ENCODE measurements around the gene MYH7B.

MYH7B gene

DNA sequence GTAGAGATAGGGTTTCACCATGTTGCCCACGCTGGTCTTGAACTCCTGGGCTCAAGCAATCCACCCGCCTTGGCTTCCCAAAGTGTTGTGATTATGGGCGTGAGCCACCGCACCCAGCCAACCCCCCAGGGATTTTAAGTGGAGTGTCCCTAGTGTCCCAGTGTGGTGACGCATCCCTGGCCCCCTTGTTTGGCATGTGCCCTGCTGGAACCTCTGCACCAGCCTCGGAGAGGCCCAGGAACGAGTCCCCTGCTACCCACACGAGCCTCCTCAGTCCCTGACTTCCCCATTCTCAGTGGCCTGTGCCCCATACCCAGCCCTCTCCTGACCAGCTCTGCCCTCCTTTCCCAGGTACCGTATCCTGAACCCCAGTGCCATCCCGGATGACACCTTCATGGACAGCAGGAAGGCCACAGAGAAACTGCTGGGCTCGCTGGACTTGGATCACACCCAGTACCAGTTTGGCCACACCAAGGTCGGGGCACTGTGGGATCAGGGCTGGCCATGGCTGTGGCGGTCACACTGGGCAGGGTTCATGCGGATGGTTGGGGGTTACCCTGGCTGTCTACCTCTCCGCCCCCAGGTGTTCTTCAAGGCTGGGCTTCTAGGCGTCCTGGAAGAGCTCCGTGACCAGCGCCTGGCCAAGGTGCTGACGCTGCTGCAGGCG is 37.2 kb downstream of the MYH7B start:
- DNase-seq (ENCODE audit: extremely low spot score) = no peak
- ChIA-PET CTCF (interaction anchor here (1.0 kb wide), 1 partner anchor 13 kb away, joined by 3 read pairs; no protein-coding TSS in a partner anchor), POLR2A (no interaction called here)
- TF ChIP-seq, protein P1, sequence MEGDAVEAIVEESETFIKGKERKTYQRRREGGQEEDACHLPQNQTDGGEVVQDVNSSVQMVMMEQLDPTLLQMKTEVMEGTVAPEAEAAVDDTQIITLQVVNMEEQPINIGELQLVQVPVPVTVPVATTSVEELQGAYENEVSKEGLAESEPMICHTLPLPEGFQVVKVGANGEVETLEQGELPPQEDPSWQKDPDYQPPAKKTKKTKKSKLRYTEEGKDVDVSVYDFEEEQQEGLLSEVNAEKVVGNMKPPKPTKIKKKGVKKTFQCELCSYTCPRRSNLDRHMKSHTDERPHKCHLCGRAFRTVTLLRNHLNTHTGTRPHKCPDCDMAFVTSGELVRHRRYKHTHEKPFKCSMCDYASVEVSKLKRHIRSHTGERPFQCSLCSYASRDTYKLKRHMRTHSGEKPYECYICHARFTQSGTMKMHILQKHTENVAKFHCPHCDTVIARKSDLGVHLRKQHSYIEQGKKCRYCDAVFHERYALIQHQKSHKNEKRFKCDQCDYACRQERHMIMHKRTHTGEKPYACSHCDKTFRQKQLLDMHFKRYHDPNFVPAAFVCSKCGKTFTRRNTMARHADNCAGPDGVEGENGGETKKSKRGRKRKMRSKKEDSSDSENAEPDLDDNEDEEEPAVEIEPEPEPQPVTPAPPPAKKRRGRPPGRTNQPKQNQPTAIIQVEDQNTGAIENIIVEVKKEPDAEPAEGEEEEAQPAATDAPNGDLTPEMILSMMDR (IDR thresholded peaks at IDR 0.05; ENCODE audit: control extremely low read depth, extremely low read depth, low read depth, missing control alignments) = no peak

DNA sequence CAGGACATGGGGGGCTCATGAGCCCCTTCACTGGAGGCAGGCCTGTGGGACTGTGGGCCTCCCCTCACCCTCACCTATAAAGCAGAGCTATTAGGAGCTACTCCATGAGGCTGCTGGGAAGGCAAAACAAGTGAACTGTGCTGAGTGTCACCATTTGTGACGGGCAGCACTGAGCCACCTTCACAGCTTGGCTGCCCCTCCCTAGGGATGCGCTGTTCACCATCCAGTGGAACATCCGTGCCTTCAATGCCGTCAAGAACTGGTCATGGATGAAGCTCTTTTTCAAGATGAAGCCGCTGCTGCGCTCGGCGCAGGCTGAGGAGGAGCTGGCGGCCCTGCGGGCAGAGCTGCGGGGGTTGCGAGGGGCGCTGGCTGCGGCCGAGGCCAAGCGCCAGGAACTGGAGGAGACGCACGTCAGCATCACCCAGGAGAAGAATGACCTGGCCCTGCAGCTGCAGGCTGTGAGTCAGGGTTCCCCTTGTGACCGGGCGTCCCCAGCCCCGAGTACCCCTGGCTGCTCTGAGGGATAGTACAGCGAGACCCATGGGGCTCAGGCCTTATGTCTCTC is 38.4 kb downstream of the MYH7B start:
- DNase-seq (ENCODE audit: extremely low spot score) = no peak
- CTCF ChIA-PET = interaction anchor here (1.0 to 1.8 kb wide), 2 partner anchors 14 to 310 kb away, joined by 3 to 4 read pairs; no protein-coding TSS in a partner anchor
- POLR2A ChIA-PET = no interaction called here
- TF ChIP-seq, protein P1 (IDR thresholded peaks at IDR 0.05; ENCODE audit: control extremely low read depth, extremely low read depth, low read depth, missing control alignments) = no peak

DNA sequence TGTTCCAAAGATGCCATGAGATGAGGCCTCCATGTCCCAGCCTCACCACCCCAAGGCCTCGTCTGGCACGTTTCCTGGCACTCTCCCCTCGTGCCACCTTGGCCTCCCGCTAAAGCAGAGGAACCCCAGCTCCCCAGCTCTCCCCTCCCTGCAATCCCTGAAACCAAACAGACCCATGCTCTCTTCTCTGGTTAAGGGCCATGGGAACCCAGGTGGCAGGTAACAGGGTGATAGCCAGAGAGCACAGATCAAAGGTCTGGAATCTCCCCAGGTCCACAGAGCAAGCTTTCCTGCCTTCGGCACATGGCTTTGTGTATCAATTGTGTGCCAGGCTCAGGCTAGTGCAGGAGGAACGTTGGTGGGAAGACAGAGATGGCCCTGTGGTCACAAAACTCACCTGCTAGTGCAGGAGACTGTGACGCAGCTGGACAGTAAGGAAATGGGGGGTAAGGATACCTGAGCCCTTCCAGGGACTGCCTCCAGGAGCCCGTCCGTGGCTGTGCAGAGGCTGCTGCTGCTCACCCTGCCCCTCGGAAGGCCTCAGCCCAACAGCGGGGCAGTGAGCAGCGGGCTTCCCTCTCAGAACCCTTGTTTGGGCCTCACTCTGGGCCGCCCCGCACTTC is 39.0 kb downstream of the MYH7B start:
- POLR2A ChIA-PET = no interaction called here

DNA sequence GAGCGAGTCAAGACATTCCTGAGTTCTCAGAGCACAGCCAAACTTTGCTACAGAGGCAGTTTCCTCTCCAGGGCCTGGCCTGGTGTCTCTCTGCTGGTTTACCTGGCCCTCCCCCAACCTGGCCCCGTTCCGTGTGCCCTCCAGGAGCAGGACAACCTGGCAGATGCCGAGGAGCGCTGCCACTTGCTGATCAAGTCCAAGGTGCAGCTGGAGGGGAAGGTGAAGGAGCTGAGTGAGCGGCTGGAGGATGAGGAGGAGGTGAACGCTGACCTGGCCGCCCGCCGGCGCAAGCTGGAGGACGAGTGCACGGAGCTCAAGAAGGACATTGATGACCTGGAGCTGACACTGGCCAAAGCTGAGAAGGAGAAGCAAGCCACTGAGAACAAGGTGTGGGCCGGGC is 39.5 kb downstream of the MYH7B start:
- TF ChIP-seq, protein P1 (IDR thresholded peaks at IDR 0.05; ENCODE audit: control extremely low read depth, extremely low read depth, low read depth, missing control alignments) = no peak
- ChIA-PET CTCF (interaction anchor here (1.3 to 1.8 kb wide), 2 partner anchors 112 to 309 kb away, joined by 3 to 4 read pairs; no protein-coding TSS in a partner anchor), POLR2A (no interaction called here)
- DNase-seq (ENCODE audit: extremely low spot score) = no peak

More for the DNA sequence above, 39.0 kb downstream of the MYH7B start:
- CTCF ChIA-PET = interaction anchor here (1.3 to 1.8 kb wide), 2 partner anchors 111 to 309 kb away, joined by 3 to 4 read pairs; no protein-coding TSS in a partner anchor
- DNase-seq (ENCODE audit: extremely low spot score) = no peak
- TF ChIP-seq, protein P1 (IDR thresholded peaks at IDR 0.05; ENCODE audit: control extremely low read depth, extremely low read depth, low read depth, missing control alignments) = no peak

DNA sequence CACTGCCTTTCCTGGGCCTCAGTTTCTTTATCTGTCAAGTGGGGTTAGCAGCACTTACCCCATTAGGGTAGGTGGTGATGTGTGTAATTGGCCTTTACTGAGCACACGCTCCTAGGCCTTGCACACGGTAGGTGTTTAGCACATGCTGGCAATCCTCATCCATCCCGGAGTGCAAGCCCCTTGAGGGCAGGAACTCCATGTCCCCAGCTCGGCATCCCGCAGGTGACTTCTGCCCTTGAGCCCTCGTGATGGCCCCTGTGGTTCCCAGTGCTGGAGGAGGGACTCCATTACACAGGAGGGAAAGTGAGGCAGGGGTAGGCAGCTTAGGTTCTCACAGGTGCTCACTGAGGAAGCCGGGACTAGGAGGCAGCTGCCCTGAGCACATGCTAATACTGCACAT is 40.0 kb downstream of the MYH7B start:
- TF ChIP-seq, protein P1 (IDR thresholded peaks at IDR 0.05; ENCODE audit: control extremely low read depth, extremely low read depth, low read depth, missing control alignments) = no peak
- POLR2A ChIA-PET = no interaction called here
- CTCF ChIA-PET = interaction anchor here (1.3 to 1.8 kb wide), 2 partner anchors 112 to 308 kb away, joined by 3 to 4 read pairs; no protein-coding TSS in a partner anchor
- DNase-seq (ENCODE audit: extremely low spot score) = no peak

DNA sequence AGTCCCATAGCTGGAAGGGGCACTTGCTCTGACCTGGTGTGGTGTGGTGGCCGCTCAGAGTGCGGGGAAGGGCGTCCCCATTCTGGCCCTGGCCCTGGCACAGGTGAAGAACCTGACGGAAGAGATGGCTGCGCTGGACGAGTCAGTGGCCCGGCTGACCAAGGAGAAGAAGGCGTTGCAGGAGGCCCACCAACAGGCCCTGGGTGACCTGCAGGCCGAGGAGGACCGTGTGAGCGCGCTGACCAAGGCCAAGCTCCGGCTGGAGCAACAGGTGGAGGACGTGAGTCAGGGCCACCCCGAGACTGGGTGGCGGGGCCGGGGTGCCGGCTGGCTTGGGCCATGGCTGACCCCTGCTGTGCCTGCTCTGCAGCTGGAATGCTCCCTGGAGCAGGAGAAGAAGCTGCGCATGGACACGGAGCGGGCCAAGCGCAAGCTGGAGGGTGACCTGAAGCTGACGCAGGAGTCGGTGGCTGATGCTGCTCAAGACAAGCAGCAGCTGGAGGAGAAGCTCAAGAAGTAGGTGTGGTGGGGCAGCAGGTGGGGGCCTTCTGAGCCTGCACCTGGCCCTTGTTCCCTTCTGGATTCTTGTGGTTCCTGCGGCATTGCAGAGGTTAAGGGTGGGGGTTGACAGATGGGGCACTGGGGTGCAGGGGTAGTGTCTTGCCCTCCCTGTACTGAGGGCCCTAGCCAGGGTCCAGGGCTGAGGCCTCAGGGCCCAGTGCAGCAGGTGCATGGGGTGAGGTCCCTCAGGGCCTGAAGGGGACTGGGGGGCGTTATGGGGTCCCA is 40.8 kb downstream of the MYH7B start:
- TF ChIP-seq, protein P1 (IDR thresholded peaks at IDR 0.05; ENCODE audit: control extremely low read depth, extremely low read depth, low read depth, missing control alignments) = no peak
- POLR2A ChIA-PET = interaction anchor here (0.7 kb wide), 1 partner anchor 9 kb away, joined by 3 read pairs; no protein-coding TSS in a partner anchor
- CTCF ChIA-PET = interaction anchor here (1.0 kb wide), 1 partner anchor 11 kb away, joined by 5 read pairs; no protein-coding TSS in a partner anchor
- no peak for DNase-seq (ENCODE audit: extremely low spot score)
